GM18861 (cell line): ENCODE data around the gene CTH.
"Not testable (repeated sequence)": the region's sequence is repeated elsewhere in the genome, so short reads cannot be mapped to it uniquely, and the experiment has no call there.

Source experiments
- ATAC-seq: cut with Tn5 transposase; IDR thresholded peaks from one replicate; pipeline ENCODE4 v1.9.1; 2021; ENCODE audit not compliant: unreplicated experiment

CTH gene

DNA sequence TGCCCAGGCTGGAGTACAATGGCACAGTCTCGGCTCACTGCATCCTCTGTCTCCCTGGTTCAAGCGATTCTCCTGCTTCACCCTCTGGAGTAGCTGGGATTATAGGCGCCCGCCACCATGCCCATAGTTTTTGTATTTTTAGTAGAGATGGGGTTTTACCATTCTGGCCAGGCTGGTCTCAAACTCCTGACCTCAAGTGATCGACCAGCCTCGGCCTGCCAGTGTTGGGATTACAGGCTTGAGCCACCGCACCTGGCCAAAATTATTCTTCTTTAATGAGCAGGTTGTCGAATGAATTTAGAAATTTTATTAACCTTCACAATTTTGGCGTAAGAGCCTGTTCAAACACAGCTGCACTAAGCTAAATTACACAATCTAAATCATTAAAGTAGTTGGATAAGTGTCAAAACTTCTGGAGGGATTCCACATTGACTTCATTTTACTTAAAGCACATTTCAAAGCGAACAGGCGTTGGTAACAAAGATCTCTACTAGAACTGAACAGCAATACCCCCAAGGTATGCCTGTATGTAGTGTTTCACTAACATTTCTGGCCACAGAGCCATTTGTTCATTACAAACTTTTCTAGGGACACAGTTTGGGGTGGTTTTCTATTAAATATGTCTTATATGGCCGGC lies 5.2 kb upstream of the CTH start:
- no peak for ATAC-seq

DNA sequence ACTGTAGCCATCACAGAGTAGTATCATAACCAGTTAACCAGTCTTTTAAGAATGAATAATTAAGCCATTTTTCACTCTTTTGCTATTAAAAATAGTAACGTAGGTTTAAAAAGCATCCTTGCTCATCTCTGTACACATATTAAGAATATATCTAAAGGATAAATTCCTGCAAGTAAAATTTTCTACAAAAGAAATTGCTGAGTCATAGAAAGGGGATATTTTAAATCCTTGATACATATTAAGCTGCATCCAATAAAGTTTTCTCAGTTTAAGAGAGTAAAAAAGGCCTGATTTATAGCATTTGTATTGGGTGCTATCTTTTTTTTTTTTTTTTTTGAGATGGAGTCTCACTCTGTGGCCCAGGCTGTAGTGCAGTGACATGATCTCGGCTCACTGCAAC lies 1.9 kb upstream of the CTH start:
- ATAC-seq: no peak

DNA sequence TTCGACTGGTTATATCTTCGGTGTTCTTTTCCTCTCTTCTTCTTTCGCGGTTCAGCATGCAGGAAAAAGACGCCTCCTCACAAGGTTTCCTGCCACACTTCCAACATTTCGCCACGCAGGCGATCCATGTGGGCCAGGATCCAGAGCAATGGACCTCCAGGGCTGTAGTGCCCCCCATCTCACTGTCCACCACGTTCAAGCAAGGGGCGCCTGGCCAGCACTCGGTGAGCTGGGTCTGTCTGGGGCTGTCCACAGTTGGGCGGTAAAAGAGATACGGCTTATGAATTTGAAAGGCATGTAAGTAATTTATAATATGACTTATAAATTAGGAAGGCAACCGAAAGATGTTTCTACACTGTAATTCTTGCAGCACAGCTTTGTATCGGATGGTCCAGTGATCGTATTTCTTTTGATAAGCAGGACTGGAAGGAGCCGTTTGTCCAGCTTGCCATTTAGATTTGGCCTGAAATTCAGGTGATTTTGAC lies 334 bp downstream of the CTH start:
- ATAC-seq: no peak

DNA sequence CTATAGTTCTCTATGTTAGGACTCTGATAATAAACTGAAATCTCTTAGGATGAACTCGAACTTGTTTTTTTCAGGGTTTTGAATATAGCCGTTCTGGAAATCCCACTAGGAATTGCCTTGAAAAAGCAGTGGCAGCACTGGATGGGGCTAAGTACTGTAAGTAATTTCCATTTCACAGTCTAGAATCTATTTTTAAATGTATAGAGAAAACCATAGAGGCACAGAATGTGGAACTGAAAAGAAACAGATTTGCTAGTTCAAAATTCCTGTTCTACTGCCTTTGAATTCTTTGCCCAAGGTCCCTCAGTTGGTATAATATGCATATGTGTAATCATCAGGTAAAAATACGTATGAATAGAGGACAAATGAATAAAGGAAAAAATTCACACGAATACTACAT lies 4.8 kb downstream of the CTH start:
- ATAC-seq: no peak

DNA sequence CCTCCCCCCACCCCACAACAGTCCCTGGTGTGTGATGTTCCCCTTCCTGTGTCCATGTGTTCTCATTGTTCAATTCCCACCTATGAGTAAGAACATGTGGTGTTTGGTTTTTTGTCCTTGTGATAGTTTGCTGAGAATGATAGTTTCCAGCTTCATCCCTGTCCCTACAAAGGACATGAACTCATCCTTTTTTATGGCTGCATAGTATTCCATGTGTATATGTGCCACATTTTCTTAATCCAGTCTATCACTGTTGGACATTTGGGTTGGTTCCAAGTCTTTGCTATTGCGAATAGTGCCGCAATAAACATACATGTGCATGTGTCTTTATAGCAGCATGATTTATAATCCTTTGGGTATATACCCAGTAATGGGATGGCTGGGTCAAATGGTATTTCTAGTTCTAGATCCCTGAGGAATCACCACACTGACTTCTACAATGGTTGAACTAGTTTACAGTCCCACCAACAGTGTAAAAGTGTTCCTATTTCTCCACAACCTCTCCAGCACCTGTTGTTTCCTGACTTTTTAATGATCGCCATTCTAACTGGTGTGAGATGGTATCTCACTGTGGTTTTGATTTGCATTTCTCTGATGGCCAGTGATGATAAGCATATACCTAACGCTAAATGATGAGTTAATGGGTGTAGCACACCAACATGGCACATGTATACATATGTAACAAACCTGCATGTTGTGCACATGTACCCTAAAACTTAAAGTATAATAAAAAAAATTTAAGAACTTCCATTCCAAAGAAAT lies 8.1 kb downstream of the CTH start:
- ATAC-seq: not testable (repeated sequence)

DNA sequence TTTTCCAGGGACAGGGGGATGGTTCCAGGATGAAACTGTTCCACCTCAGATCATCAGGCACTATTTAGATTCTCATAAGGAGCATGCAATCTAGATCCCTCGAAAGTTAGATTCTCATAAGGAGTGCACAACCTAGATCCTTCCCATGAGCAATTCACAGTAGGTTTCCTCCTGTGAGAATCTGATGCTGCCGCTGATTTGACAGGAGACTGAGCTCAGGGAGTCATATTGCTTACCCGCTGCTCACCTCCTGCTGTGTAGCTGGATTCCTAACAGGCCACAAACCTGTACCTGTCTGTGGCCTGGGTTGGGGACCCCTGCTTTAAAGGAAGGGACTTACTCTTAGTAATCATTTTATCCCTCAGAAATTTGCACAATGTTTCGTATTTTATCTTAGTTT lies 9.3 kb downstream of the CTH start:
- ATAC-seq: no peak

DNA sequence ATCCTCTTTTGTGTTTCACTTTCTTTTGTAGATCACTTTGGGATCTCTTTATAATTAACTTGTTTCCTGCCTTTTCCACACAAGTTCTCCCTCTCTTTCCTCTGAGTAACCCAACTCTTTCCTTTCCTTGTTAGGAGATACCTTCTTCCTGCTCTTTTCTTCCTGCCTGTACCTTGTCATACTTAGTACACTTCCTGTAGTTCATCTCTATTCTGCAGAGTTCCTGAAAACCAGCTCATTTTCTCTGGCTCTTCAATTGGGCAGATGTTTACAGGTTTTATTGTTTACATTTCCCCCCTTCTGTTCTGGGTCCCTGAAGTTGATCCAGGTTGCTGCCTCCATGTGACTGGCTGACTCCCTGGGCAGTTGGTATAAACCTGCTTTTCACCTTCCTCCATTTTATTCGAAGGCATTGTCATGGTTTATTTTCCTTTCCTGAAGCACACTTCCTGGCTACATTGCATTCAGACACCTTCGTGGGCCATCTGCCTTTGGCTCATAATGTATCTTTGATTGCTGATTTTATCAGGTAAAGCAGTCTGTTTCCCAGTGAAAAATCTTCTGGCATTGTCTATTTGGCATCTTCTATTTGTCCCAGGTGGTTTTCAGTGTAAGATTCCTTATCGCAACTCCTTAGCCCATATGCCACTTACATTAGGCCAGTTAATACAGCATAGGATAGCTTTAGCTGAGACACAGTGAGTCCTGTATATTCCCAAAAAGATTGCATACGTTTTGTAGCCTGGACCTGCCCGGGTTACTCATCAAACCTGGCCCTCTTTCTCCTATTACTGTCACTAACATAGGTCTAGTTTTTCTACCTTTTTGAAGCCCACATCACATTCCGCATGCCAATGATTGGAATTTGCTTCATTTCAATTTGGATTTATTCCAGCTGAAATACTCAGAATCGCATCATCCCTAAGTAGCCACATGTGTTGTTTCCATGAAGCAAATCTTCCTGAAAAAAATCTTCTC lies 15.4 kb downstream of the CTH start:
- no peak for ATAC-seq

DNA sequence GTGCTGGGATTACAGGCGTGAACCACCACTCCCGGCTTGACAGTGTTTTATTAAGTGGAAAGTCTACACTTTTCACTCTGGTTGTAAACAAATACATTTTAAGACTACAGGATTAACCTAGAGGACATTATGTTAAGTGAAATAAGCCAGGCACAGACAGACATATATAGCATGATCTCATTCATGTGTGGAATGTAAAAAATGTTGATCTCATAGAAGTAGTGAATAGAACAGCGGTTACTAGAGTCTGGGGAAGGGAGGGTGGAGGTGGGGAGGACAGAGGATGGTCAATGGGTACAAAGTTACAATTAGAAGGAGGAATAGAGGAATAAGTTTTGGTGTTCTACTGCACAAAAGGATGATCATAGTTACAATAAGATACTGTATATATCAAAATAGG lies 16.9 kb downstream of the CTH start:
- ATAC-seq: no peak

DNA sequence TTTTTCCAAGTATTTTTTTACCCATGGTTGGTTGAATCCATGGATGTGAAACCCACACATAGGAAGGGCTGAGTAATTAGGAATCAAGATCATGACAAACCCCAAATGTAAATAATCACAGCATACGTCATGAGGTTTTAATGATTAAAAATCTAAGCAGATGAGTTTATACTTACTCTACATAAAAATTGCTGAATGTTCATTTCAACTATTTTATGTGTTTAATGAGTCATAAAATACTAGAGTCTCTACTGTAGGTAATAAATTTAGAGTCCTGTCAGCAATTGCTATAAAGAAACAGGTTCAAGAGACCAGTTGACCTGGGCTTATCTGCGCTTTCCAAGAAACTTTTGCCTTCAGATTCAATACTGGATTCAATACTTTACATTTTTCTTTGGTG lies 18.2 kb downstream of the CTH start:
- ATAC-seq: no peak

DNA sequence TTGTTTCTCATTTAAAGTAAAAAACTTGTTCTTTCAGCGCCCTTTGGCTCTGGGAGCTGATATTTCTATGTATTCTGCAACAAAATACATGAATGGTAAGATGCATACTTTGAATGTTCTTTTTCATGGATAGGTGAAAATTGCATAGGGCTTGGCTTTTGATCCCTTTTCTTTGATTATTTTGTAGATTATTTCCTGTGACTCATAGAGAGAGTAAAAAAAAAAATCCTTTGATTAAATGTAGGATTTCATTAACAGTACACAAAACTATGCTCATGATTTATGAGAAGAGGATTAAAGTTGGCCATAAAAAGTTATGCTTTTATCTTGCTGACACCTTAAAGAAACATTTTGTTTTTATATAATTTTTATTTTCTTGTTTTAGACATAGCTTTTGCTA lies 18.7 kb downstream of the CTH start:
- ATAC-seq: no peak

DNA sequence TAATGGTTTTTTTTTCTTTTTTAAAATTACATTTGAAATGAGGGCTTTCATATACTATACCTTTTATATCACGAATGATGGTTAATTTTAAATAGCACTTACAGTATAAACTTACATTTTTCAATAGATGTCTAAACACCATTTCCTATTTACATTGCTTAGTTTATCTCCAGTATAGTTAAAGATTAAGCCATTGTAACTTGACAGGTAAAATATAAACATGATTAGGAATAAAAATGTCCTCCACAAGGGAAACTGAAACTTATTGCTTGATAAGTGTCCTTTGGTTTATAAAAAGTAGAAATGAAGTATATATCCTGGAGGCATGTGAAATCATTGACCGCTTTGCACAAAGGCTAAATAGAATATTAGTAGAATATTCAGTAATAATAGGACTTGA lies 20.2 kb downstream of the CTH start:
- no peak for ATAC-seq

DNA sequence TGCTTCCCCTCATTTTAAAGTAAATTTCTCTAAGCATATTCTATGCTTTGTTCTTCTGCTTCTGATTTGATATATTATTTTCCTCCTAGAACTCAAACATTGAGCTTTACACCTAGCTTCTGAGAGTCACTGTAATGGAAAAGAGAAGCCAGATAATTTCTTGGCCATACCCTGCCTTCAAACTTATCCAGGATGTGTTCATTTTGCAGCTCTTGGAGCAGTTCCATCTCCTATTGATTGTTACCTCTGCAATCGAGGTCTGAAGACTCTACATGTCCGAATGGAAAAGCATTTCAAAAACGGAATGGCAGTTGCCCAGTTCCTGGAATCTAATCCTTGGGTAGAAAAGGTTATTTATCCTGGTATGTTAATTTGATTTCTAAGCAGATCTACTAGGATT lies 20.8 kb downstream of the CTH start:
- no peak for ATAC-seq

DNA sequence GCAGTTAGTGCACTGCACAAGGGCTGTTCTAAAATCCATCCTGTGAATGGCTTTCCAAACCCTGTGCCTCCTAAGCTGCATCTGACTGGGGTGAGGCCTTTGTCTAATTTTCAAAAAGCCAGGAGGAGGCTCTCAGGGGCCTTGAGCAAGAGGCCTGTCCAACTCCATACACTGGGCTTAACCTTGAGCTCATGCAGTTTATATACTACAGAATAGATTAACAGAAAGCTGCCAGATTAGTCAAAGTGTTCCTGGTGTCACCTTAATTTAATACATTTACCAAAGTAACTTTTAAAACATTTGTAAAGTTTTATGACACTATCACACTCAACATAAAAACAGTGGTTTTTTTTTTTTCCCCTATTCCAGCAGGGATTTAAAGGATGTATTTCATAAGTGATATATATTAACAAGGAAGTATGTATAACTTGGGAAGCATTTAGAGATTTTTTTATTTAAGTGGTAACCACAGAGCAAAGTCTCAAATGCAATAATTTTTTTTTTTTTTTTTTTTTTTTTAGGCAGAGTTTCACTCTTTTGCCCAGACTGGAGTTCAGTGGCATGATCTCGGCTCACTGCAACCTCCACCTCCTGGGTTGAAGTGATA lies 23.3 kb downstream of the CTH start:
- no peak for ATAC-seq

DNA sequence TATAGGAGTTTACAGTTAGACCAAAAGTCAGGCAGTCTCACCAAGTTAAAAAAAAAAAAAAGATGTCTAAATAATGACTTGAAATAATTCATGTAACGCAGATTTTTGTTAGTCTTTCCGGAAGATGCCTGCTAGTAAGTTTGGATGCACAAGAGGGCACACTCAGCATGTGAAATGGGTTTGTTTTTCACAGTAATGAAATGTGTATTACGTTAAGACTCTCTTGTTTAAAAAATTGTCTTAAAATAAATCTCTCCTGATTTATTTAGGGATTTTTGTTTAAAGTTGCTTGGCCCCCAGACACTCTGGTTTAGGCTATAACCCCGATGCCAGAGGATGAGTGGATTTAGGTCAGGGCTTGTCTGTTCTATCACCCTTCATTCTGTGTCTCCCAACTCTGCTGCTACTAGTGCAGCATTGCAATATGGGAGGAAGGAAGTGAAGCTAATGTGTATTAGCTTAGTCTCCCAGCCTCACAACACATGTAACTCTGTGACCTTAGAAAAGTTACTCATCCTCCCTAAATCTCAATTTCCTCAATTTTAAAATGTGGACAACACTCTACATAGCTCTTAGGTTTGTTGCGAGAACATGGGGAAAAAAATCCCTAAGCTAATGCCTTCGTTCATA lies 25.7 kb downstream of the CTH start:
- no peak for ATAC-seq

DNA sequence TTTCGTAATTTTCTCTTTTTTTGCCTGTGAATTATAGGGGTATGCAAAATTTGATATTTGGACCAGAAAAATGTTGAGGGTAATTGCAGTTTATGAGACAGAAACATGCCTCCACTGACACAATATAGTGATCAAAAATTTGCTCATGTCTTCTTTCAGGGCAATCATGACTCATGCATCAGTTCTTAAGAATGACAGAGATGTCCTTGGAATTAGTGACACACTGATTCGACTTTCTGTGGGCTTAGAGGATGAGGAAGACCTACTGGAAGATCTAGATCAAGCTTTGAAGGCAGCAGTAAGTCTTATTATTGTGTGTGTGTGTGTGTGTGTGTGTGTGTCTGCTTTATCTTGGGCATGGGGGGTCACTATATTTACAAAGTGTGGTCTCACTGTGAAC lies 27.5 kb downstream of the CTH start:
- ATAC-seq: no peak

DNA sequence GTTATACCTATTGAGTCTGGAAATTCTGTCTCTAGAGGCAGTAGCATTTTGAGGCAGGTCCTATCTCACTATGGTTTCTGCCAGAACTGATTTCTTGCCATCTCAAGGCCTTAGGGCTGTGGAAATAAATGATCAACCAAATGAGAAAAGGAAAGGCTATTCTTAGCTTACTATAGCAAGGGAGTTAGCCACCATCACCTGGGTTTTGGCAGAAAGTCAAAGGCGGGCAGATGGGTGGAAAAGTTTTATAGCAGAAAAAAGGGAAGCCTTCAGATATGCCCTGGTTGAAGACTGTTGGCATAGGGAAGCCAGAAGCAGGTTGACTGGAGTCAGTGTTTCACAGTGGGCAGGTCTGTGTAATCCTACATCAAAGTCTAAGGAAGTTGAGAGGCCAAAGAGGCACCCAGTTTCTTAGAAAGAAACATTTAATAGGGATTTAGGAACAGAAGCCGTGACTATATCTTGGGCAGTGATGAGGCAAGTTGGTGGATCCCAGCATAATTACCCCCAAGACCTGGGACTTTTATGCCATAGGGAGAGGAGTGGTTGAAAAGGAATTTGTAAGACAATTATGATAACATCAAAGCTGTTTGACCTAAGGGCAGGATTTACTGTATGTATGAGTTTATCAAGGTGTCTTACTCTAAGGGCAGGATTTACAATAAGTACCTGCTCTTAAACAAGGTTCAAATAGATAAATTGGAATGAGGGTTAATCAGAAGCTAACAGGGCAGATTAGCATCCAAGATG lies 29.7 kb downstream of the CTH start:
- no peak for ATAC-seq

DNA sequence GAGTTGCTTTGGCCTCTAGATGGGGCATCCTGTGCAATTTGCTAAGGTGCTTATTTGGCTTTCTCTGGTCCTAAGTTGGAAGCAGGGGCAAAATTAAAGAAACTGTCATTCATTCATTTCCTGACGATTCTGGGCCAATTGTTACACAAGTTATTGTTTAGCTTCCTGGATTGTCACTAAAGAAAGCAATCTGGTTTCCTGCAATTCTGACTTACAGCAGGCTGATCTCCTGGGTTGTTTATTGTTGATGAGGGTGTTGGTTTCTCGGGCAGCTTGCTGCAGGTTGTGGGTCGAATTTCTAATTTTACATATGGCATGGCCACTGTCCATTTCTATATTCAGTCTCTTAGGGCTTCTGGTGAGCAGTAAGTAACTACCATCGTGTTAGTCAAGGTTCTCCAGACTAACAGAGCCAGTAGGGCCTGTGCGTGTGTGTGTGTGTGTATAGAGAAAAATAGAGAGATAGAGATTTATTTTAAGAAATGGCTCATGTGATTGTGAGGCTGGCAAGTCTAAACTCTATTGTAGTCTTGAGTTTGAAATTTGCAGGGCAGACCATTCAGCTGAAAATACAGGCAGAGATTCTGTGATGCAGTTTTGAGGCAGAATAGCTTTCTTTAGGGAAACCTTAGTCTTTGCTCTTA lies 30.4 kb downstream of the CTH start:
- no peak for ATAC-seq

DNA sequence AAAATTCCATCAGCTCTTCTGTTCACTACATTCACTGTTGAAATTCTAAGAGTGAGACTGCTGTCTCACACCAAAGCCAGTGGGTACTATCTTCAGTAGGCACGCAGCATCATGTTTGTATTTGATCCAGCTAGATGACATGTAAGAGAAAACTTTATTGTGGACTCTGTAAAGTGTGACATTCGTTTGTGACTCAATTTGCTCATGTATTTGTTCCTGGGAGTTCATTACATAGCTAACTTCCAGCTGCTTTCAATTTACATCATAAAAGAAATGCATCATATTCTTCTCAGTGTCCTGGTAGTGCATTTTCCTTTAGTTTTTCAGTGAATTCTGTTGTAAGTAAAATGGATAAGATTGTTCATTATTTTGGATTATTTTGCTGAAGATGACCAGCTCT lies 31.4 kb downstream of the CTH start:
- ATAC-seq: no peak

DNA sequence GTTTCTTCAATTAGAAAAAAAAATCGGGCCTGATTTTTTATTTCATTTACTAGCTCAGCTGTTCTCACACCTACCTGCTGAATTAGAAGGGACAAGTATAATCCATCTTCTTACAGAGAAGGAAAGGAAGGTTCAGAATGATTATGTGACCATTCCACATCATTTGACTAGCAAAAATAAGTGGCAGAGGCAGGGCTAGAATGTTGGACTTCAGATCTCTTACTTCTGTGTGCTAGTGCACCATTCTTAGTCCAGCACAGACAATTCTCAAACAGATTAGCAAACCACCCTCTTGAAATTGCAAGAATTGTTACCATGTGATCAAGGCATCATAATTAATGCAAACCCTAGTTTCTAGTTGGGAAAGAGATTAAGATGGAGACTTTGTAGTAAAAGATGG lies 32.7 kb downstream of the CTH start:
- ATAC-seq: no peak

DNA sequence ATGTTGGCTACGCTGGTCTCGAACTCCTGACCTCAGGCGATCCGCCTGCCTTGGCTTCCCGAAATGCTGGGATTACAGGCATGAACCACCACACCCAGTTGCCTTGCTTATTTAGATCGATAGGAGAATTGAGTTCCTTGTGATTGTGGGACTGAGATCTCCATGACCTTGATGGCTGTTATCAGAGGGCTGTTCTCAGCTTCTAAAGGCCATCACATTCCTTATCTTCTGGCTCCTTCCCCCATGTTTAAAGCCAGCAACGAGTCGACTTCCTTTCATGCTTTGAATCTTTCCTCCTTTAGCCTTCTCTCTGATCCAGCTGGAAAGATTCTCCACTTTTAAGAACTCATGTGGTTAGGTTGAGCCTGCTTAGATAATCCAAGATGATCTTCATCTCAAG lies 38.0 kb downstream of the CTH start:
- ATAC-seq: no peak
